Mammary epithelial cell (primary cell): ENCODE measurements around the gene PM20D2.

Experiments
- CTCF ChIP-seq, 2 donors: IDR thresholded peaks in 1 of 2; conservative IDR thresholded peaks in 1 of 2; 2 replicates each; pipeline ENCODE4 v1.5.1; 2011 to 2012; ENCODE audit warnings: inconsistent platforms in 2 of 2, low read length in 2 of 2, mild to moderate bottlenecking in 2 of 2, control low read depth in 1 of 2, low read depth in 1 of 2; ENCODE audit not compliant: insufficient read depth in 1 of 2; ENCODE audit errors: extremely low read depth in 1 of 2
- EZH2 ChIP-seq: IDR thresholded peaks from 2 replicates; pipeline ENCODE4 v1.6.1; 2012; ENCODE audit warnings: low read length, inconsistent platforms, borderline replicate concordance

- TF ChIP-seq CTCF (conservative IDR thresholded peaks at IDR 0.05 in 1 of 2, IDR thresholded peaks at IDR 0.05 in 1 of 2; ENCODE audit: extremely low read depth in 1 of 2, insufficient read depth in 1 of 2, low read depth in 1 of 2, low read length in 2 of 2) (no peak), EZH2 (no peak)
These were observed 48.7 kb downstream of the PM20D2 start for GRCh38 chr6:89194559-89194958.
